HG03159 (cell line): ENCODE measurements around the gene KRTAP16-1.
"Not testable (repeated sequence)": the region's sequence is repeated elsewhere in the genome, so short reads cannot be mapped to it uniquely, and the experiment has no call there.

Experiments used
- ATAC-seq: cut with Tn5 transposase; IDR thresholded peaks from one replicate; pipeline ENCODE4 v1.9.1; 2021; ENCODE audit warnings: mild to moderate bottlenecking, moderate library complexity; ENCODE audit not compliant: unreplicated experiment

The KRTAP16-1 gene

GRCh38 chr17:41308918-41309359, at the start of gene KRTAP16-1:
KRTAP16-1 (minus strand) TSS chr17:41309309; CDS start chr17:41309253, 56 bp downstream.
- no peak for ATAC-seq

- no peak for ATAC-seq
Measured at GRCh38 chr17:41354536-41354935, 45.4 kb upstream of the KRTAP16-1 start.

- no peak for ATAC-seq
Measured at GRCh38 chr17:41352597-41353366, 43.7 kb upstream of the KRTAP16-1 start.

- ATAC-seq, result no peak
Measured at GRCh38 chr17:41351177-41351576, 42.1 kb upstream of the KRTAP16-1 start.

- ATAC-seq, result not testable (repeated sequence)
Measured at GRCh38 chr17:41350381-41350878, 41.3 kb upstream of the KRTAP16-1 start, which contains the start of gene KRT33A. KRT33A (minus strand) TSS chr17:41350828; CDS start chr17:41350767, 61 bp downstream.

GRCh38 chr17:41347869-41348760, 39.0 kb upstream of the KRTAP16-1 start:
- ATAC-seq, result no peak

GRCh38 chr17:41346421-41346820, 37.3 kb upstream of the KRTAP16-1 start:
- not testable (repeated sequence) for ATAC-seq

GRCh38 chr17:41345992-41346391, 36.9 kb upstream of the KRTAP16-1 start:
- ATAC-seq, result no peak

GRCh38 chr17:41343029-41343428, 33.9 kb upstream of the KRTAP16-1 start:
- ATAC-seq, result no peak

GRCh38 chr17:41340934-41341861, 32.1 kb upstream of the KRTAP16-1 start:
- ATAC-seq, result no peak

- ATAC-seq, result no peak
Measured at GRCh38 chr17:41340494-41340893, 31.4 kb upstream of the KRTAP16-1 start.

- ATAC-seq, result no peak
Measured at GRCh38 chr17:41339571-41340172, 30.6 kb upstream of the KRTAP16-1 start.

GRCh38 chr17:41338961-41339485, 29.9 kb upstream of the KRTAP16-1 start:
- no peak for ATAC-seq

GRCh38 chr17:41335747-41336146, 26.6 kb upstream of the KRTAP16-1 start:
- no peak for ATAC-seq

GRCh38 chr17:41334385-41335305, 25.5 kb upstream of the KRTAP16-1 start:
- ATAC-seq, result no peak

- no peak for ATAC-seq
Measured at GRCh38 chr17:41333836-41334235, 24.7 kb upstream of the KRTAP16-1 start.

GRCh38 chr17:41333098-41333497, 24.0 kb upstream of the KRTAP16-1 start:
- ATAC-seq, result no peak

GRCh38 chr17:41332239-41332638, 23.1 kb upstream of the KRTAP16-1 start:
- ATAC-seq, result no peak

- ATAC-seq, result no peak
Measured at GRCh38 chr17:41331606-41332005, 22.5 kb upstream of the KRTAP16-1 start.
